Measurements from ENCODE around the gene CCDC107.

The CCDC107 gene

DNA sequence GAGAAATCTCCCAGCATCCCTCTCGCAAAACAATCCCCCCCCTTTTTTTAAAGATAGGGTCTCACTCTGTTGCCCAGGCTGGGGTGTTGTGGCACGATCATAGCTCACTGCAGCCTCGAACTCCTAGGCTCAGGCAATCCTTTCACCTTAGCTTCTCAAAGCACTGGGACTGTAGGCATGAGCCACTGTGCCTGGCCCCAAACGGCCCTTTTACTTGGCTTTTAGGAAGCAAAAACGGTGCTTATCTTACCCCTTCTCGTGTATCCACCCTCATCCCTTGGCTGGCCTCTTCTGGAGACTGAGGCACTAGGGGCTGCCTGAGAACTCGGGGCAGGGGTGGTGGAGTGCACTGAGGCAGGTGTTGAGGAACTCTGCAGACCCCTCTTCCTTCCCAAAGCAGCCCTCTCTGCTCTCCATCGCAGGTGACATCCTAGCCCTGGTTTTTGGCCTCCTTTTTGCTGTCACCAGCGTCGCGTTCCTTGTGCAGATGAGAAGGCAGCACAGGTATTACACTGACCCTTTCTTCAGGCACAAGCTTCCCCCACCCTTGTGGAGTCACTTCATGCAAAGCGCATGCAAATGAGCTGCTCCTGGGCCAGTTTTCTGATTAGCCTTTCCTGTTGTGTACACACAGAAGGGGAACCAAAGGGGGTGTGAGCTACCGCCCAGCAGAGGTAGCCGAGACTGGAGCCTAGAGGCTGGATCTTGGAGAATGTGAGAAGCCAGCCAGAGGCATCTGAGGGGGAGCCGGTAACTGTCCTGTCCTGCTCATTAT is 22.4 kb downstream of the CCDC107 start:
- Histone ChIP-seq H3K9me3 (ENCODE audit: control insufficient read depth in 5 of 5, low read length in 5 of 5) (no peaks in the 10 kb centered on the region), H3K36me3 (ENCODE audit: control insufficient read depth in 5 of 5, insufficient read depth in 5 of 5, low read length in 5 of 5) (peaks cover 0 to 38% (median 28%) of the 10 kb centered on the region in 5 donors), H3K27me3 (ENCODE audit: control insufficient read depth in 5 of 5, insufficient read depth in 4 of 5, low read length in 5 of 5) (peaks cover 0 to 6% (median 0%) of the 10 kb centered on the region in 5 donors), H3K9ac (ENCODE audit: low read length in 5 of 5) (no peak overlapping the region), H3K4me3 (ENCODE audit: low read depth in 1 of 5, low read length in 5 of 5) (no peak overlapping the region), H3K27ac (ENCODE audit: low read depth, low read length) (no peak overlapping the region), H3K4me1 (ENCODE audit: control insufficient read depth in 5 of 5, insufficient read depth in 5 of 5, low read length in 5 of 5) (peaks cover 2 to 10% (median 8%) of the 10 kb centered on the region in 5 donors)

DNA sequence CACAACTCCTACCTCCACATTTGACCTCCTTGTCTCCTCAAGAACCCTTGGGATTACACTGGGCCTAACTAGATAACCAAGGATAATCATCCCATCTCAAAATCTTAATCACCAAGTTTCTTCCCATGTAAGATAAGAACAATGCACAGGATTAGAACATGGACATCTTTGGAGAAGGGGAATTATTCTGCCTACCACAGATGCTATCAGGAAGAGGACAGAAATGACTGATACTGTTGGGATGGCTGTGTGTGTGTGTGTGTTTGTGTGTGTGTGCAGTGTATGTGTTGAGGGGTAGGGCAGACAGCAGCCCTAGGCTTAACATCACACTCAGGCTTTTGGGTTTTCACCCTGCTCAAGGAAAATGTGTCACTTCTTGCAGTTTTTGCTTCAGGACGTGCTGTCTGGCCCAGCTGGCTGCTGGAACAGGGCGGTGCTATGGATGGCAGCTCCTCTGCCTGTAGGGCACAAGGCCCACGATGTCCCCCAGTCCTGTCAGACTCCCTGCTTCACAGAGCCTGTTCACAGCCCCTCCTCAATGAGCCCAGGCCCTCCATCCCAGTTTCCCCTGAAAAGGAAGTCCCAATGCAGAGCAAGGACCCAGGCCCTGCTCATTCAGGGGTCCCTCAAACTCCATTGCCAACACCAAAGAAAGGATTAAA is 23.4 kb downstream of the CCDC107 start:
- Histone ChIP-seq H3K27me3 (ENCODE audit: control insufficient read depth in 5 of 5, insufficient read depth in 4 of 5, low read length in 5 of 5) (peaks cover 0 to 2% (median 0%) of the 10 kb centered on the region in 5 donors), H3K36me3 (ENCODE audit: control insufficient read depth in 5 of 5, insufficient read depth in 5 of 5, low read length in 5 of 5) (peaks cover 0 to 43% (median 28%) of the 10 kb centered on the region in 5 donors), H3K9me3 (ENCODE audit: control insufficient read depth in 5 of 5, low read length in 5 of 5) (no peaks in the 10 kb centered on the region), H3K9ac (ENCODE audit: low read length in 5 of 5) (no peak overlapping the region), H3K27ac (ENCODE audit: low read depth, low read length) (no peak overlapping the region), H3K4me3 (ENCODE audit: low read depth in 1 of 5, low read length in 5 of 5) (no peak overlapping the region), H3K4me1 (ENCODE audit: control insufficient read depth in 5 of 5, insufficient read depth in 5 of 5, low read length in 5 of 5) (peaks cover 0 to 3% (median 0%) of the 10 kb centered on the region in 5 donors)

DNA sequence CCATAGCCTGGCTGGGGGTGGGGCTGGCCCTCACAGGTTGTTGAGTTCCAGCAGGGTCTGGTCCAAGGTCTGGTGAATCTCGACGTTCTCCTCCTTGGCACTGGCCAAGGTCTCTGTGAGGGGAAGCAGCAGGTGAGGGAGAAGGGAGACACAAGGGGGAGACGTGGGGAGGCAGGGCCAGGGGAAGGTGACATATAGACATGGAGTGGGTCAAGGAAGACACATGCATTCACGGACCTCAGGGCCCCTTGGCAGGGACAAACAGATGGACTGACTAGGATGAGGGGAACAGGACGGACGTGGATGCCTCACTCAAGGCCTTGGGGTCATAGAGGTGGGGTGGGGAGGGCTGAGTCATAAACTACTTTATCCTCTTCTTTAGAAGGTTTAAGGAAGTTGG is 24.0 kb downstream of the CCDC107 start:
- Histone ChIP-seq H3K36me3 (ENCODE audit: control insufficient read depth in 5 of 5, insufficient read depth in 5 of 5, low read length in 5 of 5) (peaks cover 0 to 43% (median 28%) of the 10 kb centered on the region in 5 donors), H3K9ac (ENCODE audit: low read length in 5 of 5) (no peak overlapping the region), H3K4me1 (ENCODE audit: control insufficient read depth in 5 of 5, insufficient read depth in 5 of 5, low read length in 5 of 5) (peaks cover 0 to 3% (median 2%) of the 10 kb centered on the region in 5 donors), H3K27me3 (ENCODE audit: control insufficient read depth in 5 of 5, insufficient read depth in 4 of 5, low read length in 5 of 5) (no peaks in the 10 kb centered on the region), H3K4me3 (ENCODE audit: low read depth in 1 of 5, low read length in 5 of 5) (no peak overlapping the region), H3K27ac (ENCODE audit: low read depth, low read length) (no peak overlapping the region), H3K9me3 (ENCODE audit: control insufficient read depth in 5 of 5, low read length in 5 of 5) (no peaks in the 10 kb centered on the region)

DNA sequence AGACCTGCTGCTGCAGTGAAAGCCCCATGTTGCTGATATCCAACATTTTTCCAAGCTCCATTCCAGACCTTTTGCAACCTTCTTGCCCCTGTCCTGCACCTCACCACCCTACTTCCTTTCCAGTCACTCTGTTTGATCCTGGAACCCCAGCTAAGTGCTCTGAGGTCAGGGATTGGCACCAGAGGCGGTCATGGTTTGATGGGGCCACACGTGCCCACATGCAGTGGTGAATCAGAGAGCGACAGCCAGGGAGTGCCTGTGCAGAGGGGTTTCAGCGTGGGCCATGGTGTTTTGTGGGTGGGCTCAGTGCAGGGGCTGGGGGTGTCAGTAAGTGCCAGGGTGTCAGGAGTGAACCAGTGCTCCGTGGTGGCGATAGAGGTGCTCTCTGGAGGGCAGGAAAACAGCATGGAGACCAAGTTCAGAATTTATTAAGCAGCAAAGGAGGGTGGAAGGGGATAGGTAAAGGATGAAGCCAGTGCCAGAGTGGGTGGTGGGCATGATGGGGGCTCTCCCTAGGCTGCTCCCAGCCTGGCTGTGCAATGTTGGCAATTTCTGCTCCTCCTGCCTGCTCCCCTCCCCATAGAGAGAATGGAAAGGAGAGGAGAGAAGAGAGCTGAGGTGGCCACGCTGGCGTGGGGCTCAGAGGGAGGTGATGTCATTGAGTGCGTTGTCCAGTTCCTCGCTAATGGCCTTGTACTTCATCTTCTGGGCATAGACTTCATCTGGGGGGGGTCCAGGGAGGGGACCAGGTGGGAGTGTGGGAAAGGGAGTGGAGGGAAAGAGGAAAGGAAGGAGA is 24.6 kb downstream of the CCDC107 start:
- peaks cover 0 to 3% (median 2%) of the 10 kb centered on the region in 5 donors for H3K4me1 ChIP-seq (ENCODE audit: control insufficient read depth in 5 of 5, insufficient read depth in 5 of 5, low read length in 5 of 5)
- H3K9me3 ChIP-seq (ENCODE audit: control insufficient read depth in 5 of 5, low read length in 5 of 5): no peaks in the 10 kb centered on the region
- no peaks in the 10 kb centered on the region for H3K27me3 ChIP-seq (ENCODE audit: control insufficient read depth in 5 of 5, insufficient read depth in 4 of 5, low read length in 5 of 5)
- H3K4me3 ChIP-seq (ENCODE audit: low read depth in 1 of 5, low read length in 5 of 5): no peak overlapping the region
- H3K27ac ChIP-seq (ENCODE audit: low read depth, low read length): no peak overlapping the region
- no peak overlapping the region for H3K9ac ChIP-seq (ENCODE audit: low read length in 5 of 5)
- H3K36me3 ChIP-seq (ENCODE audit: control insufficient read depth in 5 of 5, insufficient read depth in 5 of 5, low read length in 5 of 5): peaks cover 0 to 43% (median 28%) of the 10 kb centered on the region in 5 donors

DNA sequence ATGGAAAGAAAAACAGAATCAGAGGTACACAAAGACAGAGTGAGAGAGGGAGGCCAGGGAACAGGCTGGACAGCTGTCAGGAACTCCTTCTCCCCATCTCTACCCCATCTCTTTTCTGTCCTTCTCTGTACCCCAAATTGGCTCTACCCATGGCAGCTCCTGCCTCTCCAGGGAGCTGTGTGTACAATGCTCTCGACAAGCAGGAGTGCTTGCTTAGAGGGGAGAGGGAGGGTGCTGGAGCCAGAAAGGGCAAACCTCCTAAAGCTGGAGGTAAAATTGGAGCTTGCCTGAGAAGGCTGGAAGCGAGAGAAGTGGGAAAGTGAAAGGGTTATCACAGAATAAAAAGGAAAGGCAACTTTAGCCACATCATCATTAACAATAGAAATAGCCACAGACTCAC is 25.2 kb downstream of the CCDC107 start:
- Histone ChIP-seq H3K9ac (ENCODE audit: low read length in 5 of 5) (no peak overlapping the region), H3K4me1 (ENCODE audit: control insufficient read depth in 5 of 5, insufficient read depth in 5 of 5, low read length in 5 of 5) (peaks cover 3 to 7% (median 4%) of the 10 kb centered on the region in 5 donors), H3K36me3 (ENCODE audit: control insufficient read depth in 5 of 5, insufficient read depth in 5 of 5, low read length in 5 of 5) (peaks cover 0 to 43% (median 28%) of the 10 kb centered on the region in 5 donors), H3K9me3 (ENCODE audit: control insufficient read depth in 5 of 5, low read length in 5 of 5) (no peaks in the 10 kb centered on the region), H3K27ac (ENCODE audit: low read depth, low read length) (no peak overlapping the region), H3K4me3 (ENCODE audit: low read depth in 1 of 5, low read length in 5 of 5) (no peak overlapping the region), H3K27me3 (ENCODE audit: control insufficient read depth in 5 of 5, insufficient read depth in 4 of 5, low read length in 5 of 5) (no peaks in the 10 kb centered on the region)

DNA sequence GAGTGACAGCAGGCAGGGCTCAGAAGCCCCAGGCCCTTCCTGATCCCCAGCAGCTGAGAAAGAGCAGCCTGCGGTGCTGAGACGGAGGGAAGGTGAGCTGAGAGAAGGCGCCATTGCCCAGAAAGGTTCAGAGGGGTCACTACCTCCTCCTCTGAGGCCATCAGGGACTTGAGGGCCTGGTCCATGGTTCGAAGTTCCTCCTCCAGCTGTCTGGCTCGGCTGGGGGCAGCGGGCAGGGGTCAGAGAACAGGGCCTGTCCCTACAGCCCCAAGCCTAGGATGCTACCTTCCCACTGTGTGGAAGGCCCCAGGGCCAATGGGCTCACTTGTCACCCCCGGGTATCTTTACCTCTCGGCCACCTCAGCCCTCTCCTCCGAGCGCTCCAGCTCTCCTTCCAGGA is 26.8 kb downstream of the CCDC107 start:
- H3K4me1 ChIP-seq (ENCODE audit: control insufficient read depth in 5 of 5, insufficient read depth in 5 of 5, low read length in 5 of 5): peaks cover 4 to 22% (median 19%) of the 10 kb centered on the region in 5 donors
- peaks cover 0 to 43% (median 28%) of the 10 kb centered on the region in 5 donors for H3K36me3 ChIP-seq (ENCODE audit: control insufficient read depth in 5 of 5, insufficient read depth in 5 of 5, low read length in 5 of 5)
- H3K9ac ChIP-seq (ENCODE audit: low read length in 5 of 5): no peak overlapping the region
- H3K27me3 ChIP-seq (ENCODE audit: control insufficient read depth in 5 of 5, insufficient read depth in 4 of 5, low read length in 5 of 5): no peaks in the 10 kb centered on the region
- H3K4me3 ChIP-seq (ENCODE audit: low read depth in 1 of 5, low read length in 5 of 5): no peak overlapping the region
- no peak overlapping the region for H3K27ac ChIP-seq (ENCODE audit: low read depth, low read length)
- no peaks in the 10 kb centered on the region for H3K9me3 ChIP-seq (ENCODE audit: control insufficient read depth in 5 of 5, low read length in 5 of 5)

DNA sequence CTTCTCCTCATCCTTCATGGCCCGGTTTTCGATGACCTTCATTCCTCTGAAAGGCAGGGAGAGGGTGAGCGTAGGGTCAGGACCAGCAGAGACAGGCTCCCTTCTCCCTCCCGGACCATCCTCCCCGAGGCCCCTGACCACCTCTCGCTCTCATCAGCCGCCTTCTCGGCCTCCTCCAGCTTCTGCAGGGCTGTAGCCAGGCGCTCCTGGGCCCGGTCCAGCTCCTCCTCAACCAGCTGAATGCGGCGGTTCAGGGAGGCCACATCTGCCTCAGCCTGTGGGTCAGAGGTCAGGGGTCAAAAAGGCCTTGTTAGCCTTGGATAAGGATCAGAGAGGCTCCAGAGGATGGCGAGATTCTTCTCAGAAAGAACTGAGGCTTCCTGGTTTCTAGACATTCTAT is 27.4 kb downstream of the CCDC107 start:
- H3K4me3 ChIP-seq (ENCODE audit: low read depth in 1 of 5, low read length in 5 of 5): no peak overlapping the region
- H3K9ac ChIP-seq (ENCODE audit: low read length in 5 of 5): no peak overlapping the region
- peaks cover 0 to 43% (median 28%) of the 10 kb centered on the region in 5 donors for H3K36me3 ChIP-seq (ENCODE audit: control insufficient read depth in 5 of 5, insufficient read depth in 5 of 5, low read length in 5 of 5)
- peaks cover 4 to 27% (median 24%) of the 10 kb centered on the region in 5 donors for H3K4me1 ChIP-seq (ENCODE audit: control insufficient read depth in 5 of 5, insufficient read depth in 5 of 5, low read length in 5 of 5)
- H3K27me3 ChIP-seq (ENCODE audit: control insufficient read depth in 5 of 5, insufficient read depth in 4 of 5, low read length in 5 of 5): no peaks in the 10 kb centered on the region
- no peak overlapping the region for H3K27ac ChIP-seq (ENCODE audit: low read depth, low read length)
- no peaks in the 10 kb centered on the region for H3K9me3 ChIP-seq (ENCODE audit: control insufficient read depth in 5 of 5, low read length in 5 of 5)

DNA sequence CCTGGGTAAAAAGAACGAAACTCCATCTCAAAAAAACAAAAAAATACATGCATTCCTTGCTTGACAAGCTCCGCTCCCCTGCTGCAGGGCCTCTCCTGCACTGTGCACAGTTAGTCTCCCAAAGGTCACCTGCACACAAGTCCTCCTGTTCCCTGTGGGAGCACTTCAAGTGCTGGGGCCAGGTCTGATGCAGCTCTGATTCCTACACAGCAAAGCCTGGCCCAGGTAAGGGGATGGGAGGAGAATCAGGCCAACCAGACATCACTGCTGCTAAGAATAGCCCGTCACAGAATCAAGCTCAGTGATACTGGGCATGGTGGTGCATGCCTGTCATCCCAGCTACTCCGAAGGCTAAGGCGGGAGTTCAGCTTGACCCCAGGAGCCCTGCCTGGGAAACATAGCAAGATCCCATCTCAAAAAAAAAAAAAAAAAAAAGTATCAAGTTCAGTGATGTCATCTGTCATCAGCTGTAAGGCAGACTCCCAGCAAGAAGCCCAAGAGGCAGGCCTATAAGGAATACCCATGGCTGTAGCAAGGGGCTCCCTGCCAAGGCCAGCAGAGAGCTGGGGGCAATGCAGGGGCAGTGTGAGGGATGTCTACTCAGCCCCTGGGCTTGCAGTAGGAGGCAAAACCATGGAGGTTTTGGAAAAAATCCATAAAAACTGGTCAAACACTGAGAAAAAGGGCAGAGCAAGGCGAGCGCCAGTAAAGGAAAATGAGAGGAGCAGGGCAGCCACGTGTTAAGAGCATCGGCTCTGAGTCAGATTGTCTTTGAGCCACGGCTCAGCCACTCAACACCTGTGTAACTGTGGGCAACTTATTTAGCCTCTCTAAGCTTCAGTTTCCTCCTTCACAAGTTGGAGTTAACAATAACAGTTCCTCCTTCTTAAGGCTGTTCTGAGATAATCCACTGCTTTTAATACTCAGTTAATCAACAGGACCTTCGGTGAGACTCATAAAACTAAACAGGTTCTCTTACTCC is 28.4 kb downstream of the CCDC107 start:
- Histone ChIP-seq H3K36me3 (ENCODE audit: control insufficient read depth in 5 of 5, insufficient read depth in 5 of 5, low read length in 5 of 5) (peaks cover 0 to 43% (median 28%) of the 10 kb centered on the region in 5 donors), H3K4me3 (ENCODE audit: low read depth in 1 of 5, low read length in 5 of 5) (no peak overlapping the region), H3K9ac (ENCODE audit: low read length in 5 of 5) (no peak overlapping the region), H3K4me1 (ENCODE audit: control insufficient read depth in 5 of 5, insufficient read depth in 5 of 5, low read length in 5 of 5) (peaks cover 6 to 33% (median 29%) of the 10 kb centered on the region in 5 donors), H3K27me3 (ENCODE audit: control insufficient read depth in 5 of 5, insufficient read depth in 4 of 5, low read length in 5 of 5) (no peaks in the 10 kb centered on the region), H3K27ac (ENCODE audit: low read depth, low read length) (no peak overlapping the region), H3K9me3 (ENCODE audit: control insufficient read depth in 5 of 5, low read length in 5 of 5) (no peaks in the 10 kb centered on the region)

DNA sequence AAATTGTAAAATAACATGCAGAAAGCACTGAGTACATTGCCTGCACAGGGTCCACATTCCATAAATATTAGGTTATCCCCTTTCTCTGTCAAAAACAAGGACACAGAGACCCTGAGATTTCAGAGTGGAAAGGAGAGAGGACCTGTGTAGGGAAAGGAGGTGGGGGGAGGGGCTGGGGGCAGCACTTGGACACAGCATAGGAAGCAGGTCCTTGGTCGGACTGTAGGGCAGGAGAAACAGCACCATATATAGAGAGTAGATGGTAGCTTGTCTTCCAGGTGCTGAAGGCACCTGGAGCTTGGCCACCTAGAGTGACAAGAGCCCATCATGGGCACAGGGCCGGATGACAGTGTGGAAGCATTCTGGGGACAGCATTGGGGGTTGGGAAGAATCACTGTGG is 29.2 kb downstream of the CCDC107 start:
- H3K27me3 ChIP-seq (ENCODE audit: control insufficient read depth in 5 of 5, insufficient read depth in 4 of 5, low read length in 5 of 5): no peaks in the 10 kb centered on the region
- peaks cover 0 to 37% (median 26%) of the 10 kb centered on the region in 5 donors for H3K36me3 ChIP-seq (ENCODE audit: control insufficient read depth in 5 of 5, insufficient read depth in 5 of 5, low read length in 5 of 5)
- no peak overlapping the region for H3K9ac ChIP-seq (ENCODE audit: low read length in 5 of 5)
- peaks cover 6 to 35% (median 30%) of the 10 kb centered on the region in 5 donors for H3K4me1 ChIP-seq (ENCODE audit: control insufficient read depth in 5 of 5, insufficient read depth in 5 of 5, low read length in 5 of 5)
- H3K4me3 ChIP-seq (ENCODE audit: low read depth in 1 of 5, low read length in 5 of 5): no peak overlapping the region
- H3K27ac ChIP-seq (ENCODE audit: low read depth, low read length): no peak overlapping the region
- no peaks in the 10 kb centered on the region for H3K9me3 ChIP-seq (ENCODE audit: control insufficient read depth in 5 of 5, low read length in 5 of 5)
